NCI-H1930 (cell line): ENCODE data around the gene LRRFIP2.

Experiments used
- DNase-seq, 2 experiments: peaks; one replicate each; lab custom pipeline; 2025; lab: John Stamatoyannopoulos, UW

The LRRFIP2 gene

DNA sequence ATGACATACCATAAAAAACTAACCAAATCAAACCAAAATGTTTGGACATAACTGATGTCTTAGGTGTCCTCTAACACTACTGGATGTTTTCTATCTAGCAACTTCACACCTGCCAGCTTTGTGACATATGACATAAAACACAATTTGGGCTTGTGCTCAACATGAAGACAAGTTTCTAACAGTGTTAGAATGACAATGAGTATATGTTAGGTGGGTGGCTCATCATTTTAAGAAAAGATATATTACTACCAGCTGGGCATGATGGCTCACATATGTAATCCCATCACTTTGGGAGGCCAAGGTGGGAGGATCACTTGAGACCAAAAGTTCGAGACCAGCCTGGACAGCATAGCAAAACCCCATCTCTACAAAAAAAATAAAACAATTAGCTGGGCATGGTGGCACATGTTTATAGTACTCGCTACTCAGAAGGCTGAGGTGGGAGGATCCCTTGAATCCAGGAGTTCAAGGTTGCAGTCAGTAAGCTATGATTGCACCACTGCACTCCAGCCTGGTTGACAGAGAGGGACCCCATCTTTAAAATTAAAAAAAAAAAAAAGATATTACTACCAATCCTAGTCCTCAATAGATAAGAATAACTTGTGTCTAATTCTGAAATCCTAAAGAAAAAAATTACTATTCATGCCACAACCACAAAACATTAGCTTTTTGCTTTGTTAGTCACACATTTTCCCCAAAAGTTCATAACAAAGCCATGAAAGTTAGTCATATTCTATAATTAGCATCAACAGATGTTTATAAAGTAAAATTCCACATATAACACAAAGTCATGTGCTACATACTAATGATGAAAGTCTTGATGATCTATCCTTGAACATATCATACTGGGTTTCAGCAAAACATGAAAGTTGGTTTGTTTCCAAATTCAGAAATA, 59.9 kb downstream of the LRRFIP2 start:
- no peak for DNase-seq

DNA sequence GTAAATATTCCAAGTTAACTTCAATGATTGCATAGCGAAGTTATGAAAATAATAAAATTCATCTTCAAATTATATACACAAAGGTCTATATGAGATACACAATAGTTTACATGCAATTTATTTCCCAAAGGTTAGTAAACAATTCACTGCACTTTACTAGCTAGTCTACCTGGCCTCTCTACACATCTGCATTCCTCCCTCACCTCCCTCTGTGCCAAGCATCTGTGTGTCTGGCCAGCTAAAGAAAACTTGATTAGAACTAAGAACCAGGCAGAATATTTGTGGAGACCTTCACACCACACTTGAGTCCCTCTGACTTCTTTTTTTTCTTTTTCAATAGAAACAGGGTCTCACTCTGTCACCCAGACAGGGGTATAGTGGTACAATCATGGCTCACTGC, 61.4 kb downstream of the LRRFIP2 start:
- no peak for DNase-seq

DNA sequence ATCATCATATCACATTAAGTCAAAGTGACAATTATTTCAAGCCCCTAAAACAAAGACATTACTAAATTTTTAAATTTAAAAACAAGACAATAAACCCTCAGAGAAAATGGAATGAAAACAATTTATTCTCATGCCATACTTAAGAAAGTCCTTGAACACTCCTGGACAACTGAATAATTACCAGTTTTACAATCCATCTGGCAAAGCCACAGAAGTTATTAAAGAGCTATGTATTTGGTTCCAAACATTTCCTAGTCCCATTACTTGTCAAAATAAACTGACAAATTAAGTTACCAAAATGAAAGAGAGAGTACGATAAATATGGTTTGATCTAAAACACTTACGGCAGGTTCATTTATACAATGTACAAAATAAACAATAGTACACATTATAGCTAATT, 63.2 kb downstream of the LRRFIP2 start:
- DNase-seq, result no peak

DNA sequence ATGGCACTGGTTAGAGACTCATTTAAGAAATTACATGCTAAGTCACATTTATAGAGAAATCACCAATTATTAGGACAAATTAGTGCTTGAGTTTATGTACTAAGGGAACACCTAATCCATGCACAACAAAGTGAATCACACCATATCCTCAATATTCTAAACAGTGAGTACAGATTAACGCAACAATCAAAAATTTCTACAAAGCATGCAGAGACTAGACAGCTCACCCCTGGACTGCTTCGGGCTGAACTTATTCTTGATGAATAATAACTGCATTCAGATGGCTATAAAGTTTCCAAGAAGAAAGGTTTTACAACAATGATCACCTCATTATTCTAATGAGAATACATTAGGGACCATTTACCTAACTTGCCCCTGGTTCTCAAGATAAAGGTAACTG, 66.5 kb downstream of the LRRFIP2 start:
- no peak for DNase-seq

DNA sequence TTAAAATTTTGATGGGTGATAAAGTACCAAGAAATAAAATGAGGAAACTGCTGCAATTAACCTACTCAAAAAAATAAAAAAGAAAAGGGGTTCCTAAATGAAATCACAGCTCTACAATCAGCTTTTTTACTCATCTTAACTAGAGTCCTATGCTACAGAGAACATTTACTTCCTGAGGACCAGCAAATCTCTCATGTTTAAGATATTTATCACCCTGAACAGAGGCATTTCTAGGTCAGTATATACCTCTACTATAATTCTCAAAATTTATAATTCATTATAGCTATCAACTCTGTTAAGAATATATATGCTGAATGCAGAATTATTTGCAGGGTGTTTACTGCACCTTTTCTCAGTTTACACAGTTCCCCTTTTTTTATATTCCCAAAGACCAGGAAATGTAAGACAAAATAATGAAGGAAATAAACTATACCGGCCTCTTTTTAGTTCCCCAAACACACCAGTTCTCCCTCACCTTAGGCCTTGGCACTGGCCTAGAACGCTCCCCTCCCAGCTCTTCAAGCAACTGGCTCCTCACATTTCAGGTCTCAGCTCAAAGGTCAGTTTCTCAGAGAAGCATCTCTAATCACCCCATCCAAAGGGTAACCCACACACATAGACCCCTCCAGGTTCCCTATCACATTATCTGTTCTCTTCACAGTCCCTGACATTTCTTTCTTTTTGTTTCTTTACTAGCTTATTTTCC, 71.1 kb downstream of the LRRFIP2 start:
- DNase-seq, result no peak

DNA sequence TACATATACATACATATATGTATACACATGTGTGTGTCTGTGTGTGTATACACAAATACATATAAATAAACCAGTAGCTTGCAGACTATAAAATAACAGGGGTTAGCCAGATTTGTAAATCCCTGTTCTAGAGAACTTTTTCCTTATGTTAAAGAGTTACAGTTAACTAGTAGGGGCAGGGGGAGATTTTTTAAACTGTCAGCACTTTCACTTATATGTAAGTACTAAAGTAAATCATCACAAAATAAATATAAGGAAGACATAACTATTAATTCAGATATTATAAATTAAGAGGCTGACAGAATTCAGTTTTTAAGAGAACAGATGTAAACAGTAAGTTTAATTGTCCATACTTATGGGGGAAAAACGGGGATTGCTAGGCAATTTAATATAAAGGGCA, 74.0 kb downstream of the LRRFIP2 start:
- DNase-seq, result no peak

DNA sequence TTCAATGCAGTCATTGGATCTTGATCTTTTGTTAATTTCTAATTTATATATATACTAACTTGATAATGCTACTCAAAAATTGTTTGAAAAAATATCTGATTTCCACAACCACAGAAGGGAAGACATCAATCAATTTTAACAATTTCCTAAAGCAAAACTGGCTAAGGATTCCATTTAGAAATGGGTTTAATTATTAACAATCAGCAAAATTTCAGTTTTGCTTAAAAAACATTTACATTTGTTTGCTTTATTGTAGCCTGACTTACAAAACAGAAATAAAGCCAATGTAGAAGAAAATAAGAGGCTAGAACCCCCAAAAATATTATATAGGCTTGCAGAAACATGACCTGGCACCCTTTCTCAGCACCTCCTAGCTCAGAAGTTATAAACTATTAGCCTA, 74.9 kb downstream of the LRRFIP2 start:
- DNase-seq, result no peak

DNA sequence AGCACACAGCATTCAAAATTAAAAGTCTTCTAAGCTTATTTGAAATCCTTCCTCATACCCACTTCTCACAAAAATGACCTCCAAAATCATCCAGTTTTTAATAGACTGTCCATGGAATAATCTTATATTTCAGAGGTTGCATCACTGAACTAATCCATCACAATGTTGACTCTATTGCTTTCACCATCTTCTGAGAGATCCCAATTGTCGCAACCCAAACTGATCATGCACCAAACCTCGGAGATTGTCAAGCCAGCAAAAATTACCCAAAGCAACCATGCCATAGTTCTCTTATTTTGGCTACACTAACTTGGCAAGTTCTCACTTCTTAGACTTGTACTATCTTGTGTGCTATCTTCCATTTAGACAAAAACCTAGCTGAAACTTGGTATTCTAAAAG, 75.5 kb downstream of the LRRFIP2 start:
- DNase-seq, result no peak

DNA sequence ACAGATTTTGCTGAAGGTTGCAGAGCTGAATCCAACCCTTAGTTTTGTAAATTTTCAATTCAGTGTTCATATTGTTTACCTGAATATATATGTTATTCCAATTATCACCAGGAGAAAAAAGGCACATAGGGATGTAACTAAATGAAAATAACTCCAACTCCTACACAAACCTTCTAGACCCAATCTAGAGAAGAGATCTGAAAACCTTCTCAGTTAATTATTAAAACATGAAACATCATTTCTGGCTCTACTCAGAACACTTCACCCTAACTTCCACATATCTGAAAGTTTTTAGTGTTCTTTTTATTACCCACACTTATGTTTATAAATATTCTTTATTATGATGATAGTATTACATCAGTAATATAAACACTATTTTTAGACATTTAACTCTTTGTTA, 76.6 kb downstream of the LRRFIP2 start:
- DNase-seq, result no peak

DNA sequence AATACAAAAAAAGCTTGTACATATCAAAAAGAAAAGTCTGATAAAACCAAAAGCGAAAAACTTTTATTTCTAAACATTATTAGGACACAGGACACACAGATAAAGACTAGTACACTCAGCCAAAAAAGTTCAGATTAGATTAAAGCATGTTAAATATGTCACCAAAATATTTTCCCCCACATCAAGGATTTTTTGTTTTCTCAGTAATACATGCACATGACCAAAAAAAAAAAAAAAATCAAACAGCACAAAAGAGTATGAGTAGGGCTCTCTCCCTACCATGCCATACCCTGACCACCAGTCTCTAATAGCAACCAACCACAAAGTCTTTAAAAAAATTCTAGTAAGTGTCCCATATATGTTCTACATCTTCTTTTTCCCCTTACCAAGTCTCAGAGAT, 77.4 kb downstream of the LRRFIP2 start:
- DNase-seq, result no peak

DNA sequence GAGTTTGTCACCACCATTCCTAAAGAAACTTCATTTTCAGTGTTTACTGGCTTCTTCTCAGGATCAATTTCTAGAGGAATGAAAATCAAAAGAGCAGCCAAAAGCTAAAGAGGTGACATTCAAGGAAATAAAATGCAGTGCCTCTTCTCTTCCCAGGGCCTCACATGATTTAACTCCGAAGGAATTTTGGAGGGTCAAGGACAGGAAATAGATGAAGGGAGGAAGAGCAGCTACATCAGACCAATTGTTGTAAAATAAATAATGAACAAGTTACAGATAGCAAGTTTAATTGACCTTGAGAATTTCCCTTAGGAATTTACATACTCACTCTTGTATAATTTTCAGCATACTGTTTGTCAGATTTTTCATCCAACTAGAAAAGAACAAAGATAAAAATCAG, 78.1 kb downstream of the LRRFIP2 start:
- DNase-seq, result no peak

DNA sequence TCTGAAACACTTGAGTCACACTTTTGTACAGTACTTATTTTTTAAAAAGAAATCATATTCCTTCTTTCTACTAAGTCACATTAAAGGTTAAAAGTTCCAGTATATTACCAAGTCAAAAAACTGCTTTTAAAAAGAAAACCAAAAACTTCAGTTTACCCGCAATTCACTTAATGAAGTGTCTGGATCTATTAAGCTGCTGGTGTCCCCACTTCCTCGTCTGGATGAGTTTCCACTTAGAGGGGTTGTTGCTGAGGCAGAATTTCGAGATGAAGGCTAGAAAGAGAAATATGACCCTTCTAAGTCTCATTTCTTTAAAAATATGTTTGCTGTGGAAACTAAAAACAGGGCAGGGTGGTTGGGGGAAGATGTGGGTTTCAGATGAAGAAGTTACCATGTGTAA, 79.7 kb downstream of the LRRFIP2 start:
- DNase-seq, result no peak

DNA sequence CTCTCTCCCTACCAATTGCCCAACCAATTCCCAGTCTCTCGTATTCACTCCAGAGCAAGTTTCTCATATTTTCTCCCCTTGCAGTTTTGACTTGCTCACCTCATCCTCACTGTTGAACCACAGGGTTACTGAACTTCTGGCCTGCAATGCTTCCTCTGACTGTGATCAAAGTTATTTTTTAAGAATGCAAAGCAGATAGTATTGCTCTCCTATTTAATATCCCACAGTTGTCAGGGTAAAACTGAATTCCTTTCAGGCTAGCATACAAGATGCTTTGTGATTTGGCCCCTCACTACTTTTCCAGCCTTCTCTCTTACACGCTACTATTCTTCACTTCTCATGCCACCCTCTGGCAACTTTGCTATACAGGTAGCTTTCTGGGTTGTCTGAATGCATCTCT, 80.9 kb downstream of the LRRFIP2 start:
- no peak for DNase-seq

DNA sequence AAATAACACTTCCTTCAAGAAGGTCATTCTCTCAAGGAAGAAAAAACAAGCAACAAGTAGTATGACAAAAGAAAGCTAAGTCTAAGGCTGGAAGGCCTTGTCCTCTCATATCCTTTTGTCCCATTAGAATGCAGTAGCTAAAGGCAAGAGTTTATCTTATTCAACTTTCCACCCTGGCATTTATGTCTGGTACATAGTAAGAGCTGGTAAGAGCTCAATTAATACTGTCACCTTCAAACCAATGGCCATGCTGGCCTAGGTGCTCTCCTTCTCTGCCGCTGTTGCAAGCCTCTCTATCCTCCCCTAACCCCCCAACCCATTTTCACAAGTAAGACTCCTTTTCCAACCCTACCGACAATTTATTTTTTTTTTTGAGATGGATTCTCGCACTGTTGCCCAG, 81.9 kb downstream of the LRRFIP2 start:
- no peak for DNase-seq

DNA sequence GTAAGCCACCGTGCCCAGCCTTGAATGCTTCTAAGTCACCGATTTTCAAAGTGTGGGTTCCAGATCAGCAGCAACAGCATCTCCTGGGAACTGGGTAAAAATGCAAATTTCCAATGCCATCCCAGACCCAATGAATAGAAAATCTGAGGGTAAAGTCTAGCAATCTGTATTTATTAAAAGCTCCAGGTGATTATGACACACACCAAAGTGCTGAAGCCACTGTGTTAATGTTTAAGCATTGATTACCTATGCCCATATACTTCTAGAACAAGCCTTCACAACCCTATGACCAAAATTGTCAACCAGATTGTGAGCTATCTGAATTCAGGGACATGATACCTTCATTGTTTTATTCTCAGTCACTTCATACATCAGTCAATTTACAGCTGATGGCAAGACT, 86.5 kb downstream of the LRRFIP2 start:
- no peak for DNase-seq

DNA sequence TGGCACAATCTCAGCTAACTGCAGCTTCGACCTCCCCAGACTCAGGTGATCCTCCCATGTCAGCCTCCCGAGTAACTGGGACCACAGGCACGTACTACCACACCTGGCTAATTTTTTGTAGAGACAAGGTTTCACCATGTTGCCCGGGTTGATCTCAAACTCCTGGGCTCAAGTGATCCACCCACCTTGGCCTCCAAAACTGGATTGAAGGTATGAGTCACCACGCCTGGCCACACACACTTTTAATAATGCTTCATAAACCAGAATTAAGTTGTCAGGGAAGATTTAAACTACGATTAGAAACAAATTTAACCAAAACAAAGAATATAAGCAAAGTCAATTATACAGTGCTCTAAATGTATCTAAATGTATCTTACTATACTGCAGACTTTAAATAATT, 87.5 kb downstream of the LRRFIP2 start:
- DNase-seq, result no peak

DNA sequence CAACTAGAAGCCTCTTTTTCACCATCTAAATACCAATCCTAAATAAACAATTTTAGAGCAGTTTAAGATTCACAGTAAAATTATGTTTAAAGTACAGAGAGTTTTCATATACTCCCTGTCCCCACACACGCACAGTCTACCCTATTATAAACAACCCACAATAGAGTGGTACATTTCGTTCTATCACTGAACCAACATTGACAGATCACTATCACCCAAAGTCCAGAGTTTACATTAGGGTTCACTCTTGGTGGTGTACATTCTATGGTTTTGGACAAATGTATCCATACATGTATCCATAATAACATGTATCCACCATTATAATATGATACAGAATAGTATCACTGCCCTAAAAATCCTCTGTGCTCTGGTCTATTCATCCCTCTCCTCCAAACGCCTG, 92.1 kb downstream of the LRRFIP2 start:
- no peak for DNase-seq

DNA sequence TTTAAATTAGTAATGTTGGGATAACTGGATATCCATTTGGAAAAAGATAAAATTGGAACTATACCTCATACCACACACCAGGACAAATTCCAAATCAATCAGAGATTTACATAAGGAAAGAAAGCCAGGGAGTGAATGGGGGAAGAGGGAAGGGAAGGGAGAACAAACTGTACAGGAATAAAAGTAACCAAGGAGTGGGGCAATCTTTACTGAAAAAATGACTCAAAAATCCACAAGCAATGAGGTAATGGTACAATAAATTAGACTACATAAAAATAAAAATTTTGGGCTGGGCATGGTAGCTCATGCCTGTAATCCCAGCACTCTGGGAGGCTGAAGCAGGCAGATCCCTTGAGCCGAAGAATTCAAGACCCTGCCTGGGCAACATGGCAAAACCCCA, 98.4 kb downstream of the LRRFIP2 start:
- no peak for DNase-seq

DNA sequence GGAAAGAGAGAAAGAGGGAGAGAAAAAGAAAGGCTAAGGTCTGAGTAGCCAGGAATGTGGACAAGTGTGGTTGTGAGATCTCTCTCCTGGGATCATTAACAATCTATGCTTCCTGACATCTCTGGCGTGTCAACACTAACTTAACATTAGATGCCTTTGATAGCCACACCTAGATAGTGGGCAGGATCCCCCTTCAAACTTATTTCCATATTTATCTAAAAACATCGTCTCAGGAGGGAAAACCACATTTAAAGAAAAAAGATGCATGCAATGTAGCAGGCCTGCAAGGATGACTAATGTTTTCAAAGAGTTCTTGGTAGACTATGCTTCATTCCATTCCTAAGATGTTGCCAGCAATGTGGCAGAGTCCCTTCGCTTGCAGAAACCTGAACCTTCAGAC, 100.2 kb downstream of the LRRFIP2 start:
- no peak for DNase-seq

DNA sequence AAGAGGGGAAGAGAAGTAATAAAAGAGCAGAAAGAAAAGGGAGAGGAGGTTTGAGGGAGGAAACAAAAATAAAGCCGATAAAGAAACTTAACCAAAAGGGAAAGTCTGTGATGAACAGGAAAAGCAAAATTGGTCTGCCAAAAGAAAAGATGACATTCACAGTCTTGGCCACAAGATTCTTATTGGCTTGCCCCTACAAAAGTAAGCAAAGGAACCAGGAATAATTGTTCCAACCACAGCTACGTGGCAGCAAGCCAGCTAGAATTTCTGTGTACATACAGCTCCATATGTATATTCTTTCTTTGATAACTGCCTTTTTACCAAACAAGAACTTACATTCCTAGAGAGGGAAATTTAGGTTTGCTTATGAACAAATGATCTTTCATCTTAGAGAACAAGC, 101.5 kb downstream of the LRRFIP2 start:
- no peak for DNase-seq

DNA sequence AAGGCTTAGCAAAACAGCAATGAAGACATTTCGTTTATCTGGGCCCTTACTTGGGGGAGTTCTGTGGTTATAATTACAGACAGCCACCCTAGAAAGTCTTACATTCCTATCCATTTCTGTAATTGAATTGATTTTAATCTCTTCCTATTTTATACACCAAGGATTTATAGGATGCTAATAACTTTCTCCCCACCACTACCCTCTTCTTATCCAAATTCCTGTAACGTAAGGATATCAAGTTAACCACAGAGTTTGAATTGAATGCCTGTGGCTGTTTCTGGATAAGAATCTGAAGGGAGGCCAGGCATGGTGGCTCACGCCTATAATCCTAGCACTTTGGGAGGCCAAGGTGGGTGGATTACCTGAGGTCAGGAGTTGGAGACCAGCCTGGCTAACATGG, 102.5 kb downstream of the LRRFIP2 start:
- no peak for DNase-seq

DNA sequence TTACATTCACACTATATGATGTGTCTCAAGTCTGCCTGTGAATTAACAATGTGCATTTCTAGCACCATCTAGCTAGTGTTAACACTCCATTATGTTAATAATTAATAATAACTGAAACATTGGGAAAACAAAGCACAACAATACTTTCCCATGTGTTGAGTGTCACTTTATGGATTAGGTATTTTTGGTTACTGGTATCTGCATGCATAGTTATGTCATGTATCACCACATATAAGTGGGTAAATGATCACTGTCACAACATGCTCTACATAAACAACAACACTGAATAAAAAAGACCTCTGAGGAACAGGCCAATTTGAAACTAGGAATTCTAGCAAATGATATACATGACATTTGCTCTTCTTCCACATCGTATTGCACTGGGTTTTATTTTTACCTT, 106.4 kb downstream of the LRRFIP2 start:
- DNase-seq, result no peak

DNA sequence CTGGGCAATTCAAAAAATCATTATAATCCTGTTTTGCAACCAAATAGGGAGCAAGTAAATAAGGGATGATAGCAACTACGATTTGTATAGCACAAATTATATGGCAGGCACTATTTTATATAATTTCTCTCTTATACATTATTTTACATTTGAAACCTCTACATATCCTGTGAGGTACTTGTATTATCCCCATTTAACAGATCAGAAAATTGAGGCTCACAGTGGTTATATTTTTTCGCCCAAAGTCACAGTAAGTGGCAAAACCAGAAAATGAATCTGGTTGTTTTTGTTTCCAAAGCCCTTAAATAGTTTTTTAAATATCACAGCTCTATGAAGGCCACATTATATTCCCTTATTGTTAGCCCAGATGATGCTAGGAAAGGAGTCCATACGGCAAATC, 106.8 kb downstream of the LRRFIP2 start:
- no peak for DNase-seq

DNA sequence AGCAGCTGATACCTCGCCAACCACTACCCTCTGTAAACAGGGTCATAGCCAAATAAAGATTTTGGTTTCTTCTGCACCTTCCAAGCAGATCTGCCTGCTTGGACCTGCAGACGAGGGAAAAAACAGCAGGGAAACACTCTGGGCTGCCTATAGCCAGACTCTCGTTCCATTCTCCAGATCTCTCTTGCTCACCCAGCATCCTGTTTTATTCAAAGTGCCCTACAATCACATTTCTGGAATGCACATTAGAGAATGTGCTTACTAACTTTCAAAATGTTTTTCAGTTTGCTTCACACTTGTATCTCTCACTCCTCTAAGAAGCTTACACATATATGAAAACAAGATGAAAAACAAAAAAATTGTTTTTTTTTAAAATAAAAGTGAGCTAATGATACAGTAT, 109.6 kb downstream of the LRRFIP2 start:
- no peak for DNase-seq
